GM10847 (cell line): ENCODE results near the gene TMEM164.

Experiments used
- POLR2A ChIP-seq: IDR thresholded peaks from 2 replicates; pipeline ENCODE4 v1.6.1; 2011; ENCODE audit not compliant: insufficient read length; ENCODE audit errors: extremely low read depth

The TMEM164 gene

GRCh38 chrX:110204986-110205385 lies 202.1 kb downstream of the TMEM164 start:
- no peak for TF ChIP-seq POLR2A

- no peak for TF ChIP-seq POLR2A
Observed at GRCh38 chrX:110208092-110208491, 205.2 kb downstream of the TMEM164 start.

GRCh38 chrX:110210417-110211139 lies 207.7 kb downstream of the TMEM164 start:
- TF ChIP-seq POLR2A = no peak

GRCh38 chrX:110211340-110211739 lies 208.4 kb downstream of the TMEM164 start:
- TF ChIP-seq POLR2A = no peak

GRCh38 chrX:110212299-110212698 lies 209.4 kb downstream of the TMEM164 start:
- TF ChIP-seq POLR2A = no peak

GRCh38 chrX:110213183-110213582 lies 210.3 kb downstream of the TMEM164 start:
- no peak for TF ChIP-seq POLR2A

- TF ChIP-seq POLR2A = no peak
Observed at GRCh38 chrX:110214684-110215083, 211.8 kb downstream of the TMEM164 start.

- TF ChIP-seq POLR2A = no peak
Observed at GRCh38 chrX:110215411-110215810, 212.5 kb downstream of the TMEM164 start.

GRCh38 chrX:110216027-110216426 lies 213.1 kb downstream of the TMEM164 start:
- TF ChIP-seq POLR2A = no peak

GRCh38 chrX:110218591-110218990 lies 215.7 kb downstream of the TMEM164 start:
- no peak for TF ChIP-seq POLR2A

GRCh38 chrX:110219920-110220319 lies 217.0 kb downstream of the TMEM164 start:
- TF ChIP-seq POLR2A = no peak

- TF ChIP-seq POLR2A = no peak
Observed at GRCh38 chrX:110222497-110223257, 219.8 kb downstream of the TMEM164 start.

- TF ChIP-seq POLR2A = no peak
Observed at GRCh38 chrX:110224926-110225617, 222.2 kb downstream of the TMEM164 start.

GRCh38 chrX:110226931-110227330 lies 224.0 kb downstream of the TMEM164 start:
- TF ChIP-seq POLR2A = no peak
